ENCODE data around the gene TTC7B. TPM values are rescaled to one million over a fixed set of nuclear protein-coding genes. Genes with fewer than 3 reads are reported as not detected.

TTC7B gene
- total and polyA plus RNA-seq, 2 experiments from 2014 or later: 7.9 to 28.6 TPM

DNA sequence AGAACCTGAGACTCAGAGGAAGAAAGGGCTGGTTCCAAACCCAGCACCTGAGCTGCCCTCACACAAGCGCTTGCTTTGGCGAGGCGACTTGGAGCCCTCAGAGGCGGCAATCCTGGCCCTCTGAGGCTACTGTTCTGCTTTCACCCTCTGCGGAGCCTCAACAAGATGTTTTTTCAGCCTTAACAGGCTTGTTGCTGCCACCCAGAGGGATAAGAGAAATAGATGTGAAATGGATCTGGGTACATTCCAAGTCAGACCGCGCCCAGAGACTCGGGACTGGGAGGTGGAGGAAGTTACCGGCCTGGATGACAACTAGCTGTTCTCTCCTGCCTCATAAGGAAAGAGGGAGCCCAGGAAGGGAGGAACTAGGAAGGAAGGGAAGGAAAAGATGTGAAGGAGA lies 89.6 kb downstream of the TTC7B start:
- Histone ChIP-seq H3K4me2 (no peak overlapping the region), H3F3A (replicated peaks; ENCODE audit: low read depth) (no peaks in the 10 kb centered on the region), H3K36me3 (ENCODE audit: insufficient read depth) (no peaks in the 10 kb centered on the region), H3K27ac (ENCODE audit: low read depth) (no peak overlapping the region), H3K4me1 (ENCODE audit: insufficient read depth) (0 out of 2 replicates have a peak, but pooled peaks cover 6% of the 10 kb centered on the region), H3K9me2 (ENCODE audit: insufficient read depth) (peaks cover 5% of the 10 kb centered on the region; the same call in 1 of the 2 replicates), H3K27me3 (ENCODE audit: insufficient read depth) (no peaks in the 10 kb centered on the region), H4K20me1 (replicated peaks; ENCODE audit: insufficient read depth) (no peaks in the 10 kb centered on the region), H3K4me3 (no peak overlapping the region), H3K79me2 (replicated peaks; ENCODE audit: insufficient read depth) (no peaks in the 10 kb centered on the region), H2AFZ (no peak overlapping the region)
- Mint-ChIP-seq H3K27me3 (ENCODE audit: insufficient read depth, low read depth, poor library complexity) (peaks cover 5% of the 10 kb centered on the region), H3K4me1 (peaks cover 10% of the 10 kb centered on the region), H3K27ac (no peak overlapping the region), H3K36me3 (ENCODE audit: low read depth) (no peaks in the 10 kb centered on the region), H3K9me3 (no peaks in the 10 kb centered on the region), H3K4me3 (no peak overlapping the region)
- ATAC-seq (peak; percentile 86), DNase-seq (ENCODE audit: low spot score) (peak; percentile 60)
- no peak for TF ChIP-seq ZNF114 (CRISPR knock-in tag; IDR thresholded peaks at IDR 0.05)
- TF ChIP-seq EZH2 (IDR thresholded peaks at IDR 0.05; ENCODE audit: low read depth, unreplicated experiment): no peak
- no peak for TF ChIP-seq POLR2AphosphoS5 (IDR thresholded peaks at IDR 0.05; ENCODE audit: low read depth)
- TF ChIP-seq STAT1 (IDR thresholded peaks at IDR 0.05; ENCODE audit: unreplicated experiment): no peak
- TF ChIP-seq, protein P1, sequence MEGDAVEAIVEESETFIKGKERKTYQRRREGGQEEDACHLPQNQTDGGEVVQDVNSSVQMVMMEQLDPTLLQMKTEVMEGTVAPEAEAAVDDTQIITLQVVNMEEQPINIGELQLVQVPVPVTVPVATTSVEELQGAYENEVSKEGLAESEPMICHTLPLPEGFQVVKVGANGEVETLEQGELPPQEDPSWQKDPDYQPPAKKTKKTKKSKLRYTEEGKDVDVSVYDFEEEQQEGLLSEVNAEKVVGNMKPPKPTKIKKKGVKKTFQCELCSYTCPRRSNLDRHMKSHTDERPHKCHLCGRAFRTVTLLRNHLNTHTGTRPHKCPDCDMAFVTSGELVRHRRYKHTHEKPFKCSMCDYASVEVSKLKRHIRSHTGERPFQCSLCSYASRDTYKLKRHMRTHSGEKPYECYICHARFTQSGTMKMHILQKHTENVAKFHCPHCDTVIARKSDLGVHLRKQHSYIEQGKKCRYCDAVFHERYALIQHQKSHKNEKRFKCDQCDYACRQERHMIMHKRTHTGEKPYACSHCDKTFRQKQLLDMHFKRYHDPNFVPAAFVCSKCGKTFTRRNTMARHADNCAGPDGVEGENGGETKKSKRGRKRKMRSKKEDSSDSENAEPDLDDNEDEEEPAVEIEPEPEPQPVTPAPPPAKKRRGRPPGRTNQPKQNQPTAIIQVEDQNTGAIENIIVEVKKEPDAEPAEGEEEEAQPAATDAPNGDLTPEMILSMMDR (conservative IDR thresholded peaks at IDR 0.05; ENCODE audit: low read depth in 2 of 2): peak; percentile 27 to 46; a peak in 3 of 4 replicates
- no peak for TF ChIP-seq CREB1 (CRISPR knock-in tag; IDR thresholded peaks at IDR 0.05; ENCODE audit: low read depth)

GRCh38 chr14:90724866-90725265 lies 91.4 kb downstream of the TTC7B start:
- no peak for ATAC-seq
- H3K27ac Mint-ChIP-seq: no peak overlapping the region
- TF ChIP-seq ZNF114 (CRISPR knock-in tag; IDR thresholded peaks at IDR 0.05) (no peak), CREB1 (CRISPR knock-in tag; IDR thresholded peaks at IDR 0.05; ENCODE audit: low read depth) (no peak), JUNB (IDR thresholded peaks at IDR 0.05; ENCODE audit: unreplicated experiment) (no peak), EZH2 (IDR thresholded peaks at IDR 0.05; ENCODE audit: low read depth, unreplicated experiment) (no peak), REST (IDR thresholded peaks at IDR 0.05; ENCODE audit: unreplicated experiment) (no peak), ZNF331 (CRISPR knock-in tag; IDR thresholded peaks at IDR 0.05; ENCODE audit: low read depth) (no peak), NANOG (IDR thresholded peaks at IDR 0.05; ENCODE audit: borderline replicate concordance) (no peak)
- TF ChIP-seq, protein P2, sequence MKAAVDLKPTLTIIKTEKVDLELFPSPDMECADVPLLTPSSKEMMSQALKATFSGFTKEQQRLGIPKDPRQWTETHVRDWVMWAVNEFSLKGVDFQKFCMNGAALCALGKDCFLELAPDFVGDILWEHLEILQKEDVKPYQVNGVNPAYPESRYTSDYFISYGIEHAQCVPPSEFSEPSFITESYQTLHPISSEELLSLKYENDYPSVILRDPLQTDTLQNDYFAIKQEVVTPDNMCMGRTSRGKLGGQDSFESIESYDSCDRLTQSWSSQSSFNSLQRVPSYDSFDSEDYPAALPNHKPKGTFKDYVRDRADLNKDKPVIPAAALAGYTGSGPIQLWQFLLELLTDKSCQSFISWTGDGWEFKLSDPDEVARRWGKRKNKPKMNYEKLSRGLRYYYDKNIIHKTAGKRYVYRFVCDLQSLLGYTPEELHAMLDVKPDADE (IDR thresholded peaks at IDR 0.05): no peak

More at GRCh38 chr14:90724866-90725265, 91.4 kb downstream of the TTC7B start:
- no peaks in the 10 kb centered on the region for H4K20me1 ChIP-seq (replicated peaks; ENCODE audit: insufficient read depth)
- H3K9me2 ChIP-seq (ENCODE audit: insufficient read depth): peaks cover 5% of the 10 kb centered on the region; the same call in 1 of the 2 replicates
- H3K4me3 Mint-ChIP-seq: no peak overlapping the region
- no peaks in the 10 kb centered on the region for H3F3A ChIP-seq (replicated peaks; ENCODE audit: low read depth)
- H3K36me3 Mint-ChIP-seq (ENCODE audit: low read depth): no peaks in the 10 kb centered on the region
- H3K27ac ChIP-seq (ENCODE audit: low read depth): no peak overlapping the region
- H3K27me3 ChIP-seq (ENCODE audit: insufficient read depth): no peaks in the 10 kb centered on the region
- H3K4me2 ChIP-seq: no peak overlapping the region
- 0 out of 2 replicates have a peak, but pooled peaks cover 6% of the 10 kb centered on the region for H3K4me1 ChIP-seq (ENCODE audit: insufficient read depth)
- H3K4me3 ChIP-seq: no peak overlapping the region
- no peaks in the 10 kb centered on the region for H3K36me3 ChIP-seq (ENCODE audit: insufficient read depth)
- no peaks in the 10 kb centered on the region for H3K9me3 Mint-ChIP-seq
- H3K4me1 Mint-ChIP-seq: peaks cover 18% of the 10 kb centered on the region
- H3K27me3 Mint-ChIP-seq (ENCODE audit: insufficient read depth, low read depth, poor library complexity): peaks cover 5% of the 10 kb centered on the region
- H3K79me2 ChIP-seq (replicated peaks; ENCODE audit: insufficient read depth): no peaks in the 10 kb centered on the region
- no peak for DNase-seq (ENCODE audit: low spot score)
- no peak overlapping the region for H2AFZ ChIP-seq

Data from GM23338 (cell line).